Endothelial cell of umbilical vein (primary cell): ENCODE data around the gene CADM4. TPM values are rescaled to one million over a fixed set of nuclear protein-coding genes. Genes with fewer than 3 reads are reported as not detected.
A peak's percentile ranks its signal among the peaks of the same experiment; 100 is the strongest.

Experiments used
- BruUV-seq: library from RNA; stranded (reverse); fragments of 400-500 nt; replicated peaks from 2 replicates; lab custom pipeline; 2021; lab: Mats Ljungman, UMichigan
- CTCF ChIA-PET: fragments of 300-600, 350-600 bp; sonication (Branson Sonifier 250); formaldehyde crosslinking; loops from one replicate; lab custom pipeline; 2021; ENCODE audit warnings: antibody characterized with exemption, inconsistent platforms; lab: Charles Lee
- POLR2A ChIA-PET: fragments of 300-600, 350-600 bp; sonication (Branson Sonifier 250); formaldehyde crosslinking; loops from one replicate; lab custom pipeline; 2021; ENCODE audit warnings: antibody characterized with exemption, inconsistent platforms; lab: Charles Lee
- DNase-seq: peaks from one replicate; pipeline ENCODE4 v3.0.0-alpha.2; 2011; ENCODE audit warnings: low read depth, low spot score
- FAIRE-seq: peaks from 2 replicates; lab custom pipeline; 2011; peaks lifted over from hg19 to GRCh38; lab: Jason Lieb, UNC
- H2AFZ ChIP-seq: 2 replicates; pipeline ENCODE4 v1.6.0; 2012; ENCODE audit warnings: low read depth, low read length, control low read depth, inconsistent platforms
- H3K27ac ChIP-seq: 2 replicates; pipeline ENCODE4 v1.5.1; 2011; ENCODE audit warnings: low read depth, mild to moderate bottlenecking, control low read depth, low read length, moderate library complexity; ENCODE audit not compliant: insufficient read depth
- H3K27me3 ChIP-seq, 2 experiments: 2 replicates each; pipeline versions ENCODE4 v1.6.0 to v1.6.1; 2011; ENCODE audit warnings: low read length in 2 of 2, mixed read lengths in 1 of 2; ENCODE audit not compliant: control insufficient read depth in 2 of 2, insufficient read depth in 2 of 2
- H3K36me3 ChIP-seq, 2 experiments: 2 replicates in 1 of 2; 3 replicates in 1 of 2; pipeline ENCODE4 v1.5.1; 2011; ENCODE audit warnings: low read length in 2 of 2, mild to moderate bottlenecking in 1 of 2, moderate library complexity in 1 of 2; ENCODE audit not compliant: control insufficient read depth in 2 of 2, insufficient read depth in 2 of 2; ENCODE audit errors: extremely low read depth in 1 of 2
- H3K4me1 ChIP-seq: 3 replicates; pipeline ENCODE4 v1.5.1; 2011; ENCODE audit warnings: mild to moderate bottlenecking, low read length; ENCODE audit not compliant: control insufficient read depth, insufficient read depth; ENCODE audit errors: extremely low read depth
- H3K4me2 ChIP-seq: 2 replicates; pipeline ENCODE4 v1.6.1; 2011; ENCODE audit warnings: low read length, control low read depth, mixed read lengths; ENCODE audit not compliant: insufficient read depth
- H3K4me3 ChIP-seq, 3 experiments: fragments of 200-600 bp in 1 of 3; sonication (generic), shearing (Covaris generic) in 1 of 3; replicated peaks in 1 of 3; 2 replicates each; pipeline ENCODE4 v1.5.1; 2011 to 2016; ENCODE audit warnings: control low read depth in 3 of 3, low read length in 3 of 3, mild to moderate bottlenecking in 2 of 3, inconsistent platforms in 1 of 3, low read depth in 1 of 3, moderate library complexity in 1 of 3; ENCODE audit not compliant: insufficient read depth in 1 of 3
- H3K79me2 ChIP-seq: 2 replicates; pipeline ENCODE4 v1.6.0; 2012; ENCODE audit warnings: low read length, inconsistent platforms; ENCODE audit not compliant: control insufficient read depth, insufficient read depth
- H3K9ac ChIP-seq: replicated peaks from 2 replicates; pipeline ENCODE3; 2011; ENCODE audit warnings: low read length, control low read depth; ENCODE audit not compliant: insufficient read depth; ENCODE audit errors: extremely low read depth
- H3K9me1 ChIP-seq: replicated peaks from 3 replicates; pipeline ENCODE4 v1.6.0; 2011; ENCODE audit warnings: mild to moderate bottlenecking, low read length; ENCODE audit not compliant: control insufficient read depth, insufficient read depth; ENCODE audit errors: extremely low read depth
- H3K9me3 ChIP-seq: replicated peaks from 2 replicates; pipeline ENCODE4 v1.5.1; 2012; ENCODE audit warnings: low read length, inconsistent platforms; ENCODE audit not compliant: control insufficient read depth, insufficient read depth
- H4K20me1 ChIP-seq: replicated peaks from 2 replicates; pipeline ENCODE3; 2011; ENCODE audit warnings: mild to moderate bottlenecking, low read length; ENCODE audit not compliant: control insufficient read depth, insufficient read depth; ENCODE audit errors: extremely low read depth
- EZH2 ChIP-seq: IDR thresholded peaks from 2 replicates; pipeline ENCODE4 v1.6.1; 2012; ENCODE audit warnings: borderline replicate concordance, low read depth, mild to moderate bottlenecking, moderate library complexity, low read length, inconsistent platforms; ENCODE audit not compliant: severe bottlenecking
- FOS ChIP-seq: IDR thresholded peaks from 2 replicates; pipeline ENCODE4 v1.6.1; 2011; ENCODE audit warnings: mild to moderate bottlenecking, low read length, moderate library complexity, borderline replicate concordance; ENCODE audit not compliant: insufficient read depth
- GATA2 ChIP-seq: IDR thresholded peaks from 2 replicates; pipeline ENCODE4 v1.7.0; 2011; ENCODE audit warnings: low read depth, mild to moderate bottlenecking, moderate library complexity, mixed read lengths, low read length; ENCODE audit not compliant: insufficient read length, insufficient read depth
- JUN ChIP-seq: IDR thresholded peaks from 2 replicates; pipeline ENCODE4 v1.6.1; 2011; ENCODE audit warnings: borderline replicate concordance, low read depth; ENCODE audit not compliant: insufficient read length, insufficient read depth
- MYC ChIP-seq: IDR thresholded peaks from one replicate; pipeline ENCODE4 v1.6.1; 2011; ENCODE audit warnings: mild to moderate bottlenecking, low read depth, low read length
- POLR2A ChIP-seq: IDR thresholded peaks from 2 replicates; pipeline ENCODE4 v1.6.1; 2012; ENCODE audit warnings: low read depth, mild to moderate bottlenecking, control low read depth, low read length
- POLR2AphosphoS5 ChIP-seq: IDR thresholded peaks from 2 replicates; pipeline ENCODE4 v1.6.1; 2012; ENCODE audit warnings: low read depth, mild to moderate bottlenecking, control low read depth, low read length, moderate library complexity; ENCODE audit not compliant: insufficient read depth
- dilution Hi-C: fragments of 300-500 bp; cut with MboI; formaldehyde crosslinking; loops from one replicate; pipeline ENCODE4 v1.15.0; 2019; ENCODE audit warnings: low sequenced_read_pairs; ENCODE audit not compliant: extremely low pct_ligation_motif_present
- intact Hi-C: fragments of 100-400 bp; cut with micrococcal nuclease; formaldehyde crosslinking; loops from one replicate; pipeline ENCODE4 v1.10.0; 2022
- polyA plus RNA-seq, 4 experiments: library from polyadenylated mRNA; depleted of rRNA in 3 of 4; stranded (reverse) in 3 of 4; unstranded in 1 of 4; fragments of >200 nt; gene quantifications; 2 replicates each; pipeline versions ENCODE4 v1.2.1 to v1.2.3, GENCODE V29; 2011 to 2012; ENCODE audit warnings: missing spikeins in 1 of 4
- total RNA-seq: library from RNA; stranded (reverse); gene quantifications from 2 replicates; pipeline ENCODE4 v1.2.3, GENCODE V29; 2021
- TF ChIP-seq, protein P1 (sequence below), 2 donors: IDR thresholded peaks; 1 replicate in 1 of 2; 2 replicates in 1 of 2; pipeline ENCODE4 v1.5.1; 2011; ENCODE audit warnings: low read length in 2 of 2, mild to moderate bottlenecking in 2 of 2, moderate library complexity in 2 of 2, control low read depth in 1 of 2, inconsistent platforms in 1 of 2, low read depth in 1 of 2; ENCODE audit not compliant: insufficient read depth in 1 of 2; ENCODE audit errors: extremely low read depth in 1 of 2
- TF ChIP-seq, protein P2 (sequence below): IDR thresholded peaks from 2 replicates; pipeline ENCODE4 v1.6.1; 2011; ENCODE audit not compliant: insufficient read depth, insufficient read length

Gene CADM4
- total and polyA plus RNA-seq, 2 donors (not counting 3 experiments of a cell fraction or from before 2014, with no cell fraction given): 5.0 to 7.5 TPM

DNA sequence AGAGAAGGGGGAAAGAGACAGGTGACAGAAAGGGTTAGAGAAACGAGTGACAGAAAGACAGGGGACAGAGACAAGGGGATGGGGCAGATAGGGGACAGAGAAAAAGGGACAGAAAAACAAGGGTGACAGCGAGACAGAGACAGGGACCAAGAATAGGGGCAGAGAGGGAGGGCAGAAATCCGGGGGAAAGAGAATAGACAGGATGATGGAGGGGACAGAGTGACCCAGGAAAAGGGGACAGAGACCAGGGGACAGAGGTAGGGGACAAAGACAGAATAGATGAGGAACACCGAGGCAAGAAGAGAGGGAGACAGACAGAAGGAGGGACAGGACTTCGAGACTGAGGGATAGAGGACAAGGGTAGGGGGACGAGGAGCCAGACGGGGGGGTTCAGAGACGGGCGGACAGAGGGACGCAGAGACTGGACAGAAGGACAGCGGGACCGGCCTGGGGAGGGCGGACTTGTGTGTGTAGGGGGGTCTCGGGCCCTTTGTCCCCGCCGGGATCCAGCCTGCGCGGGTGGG lies 593 bp downstream of the CADM4 start:
- Histone ChIP-seq H3K36me3 (no peaks in the 10 kb centered on the region), H3K4me1 (peaks cover 7% of the 10 kb centered on the region), H3K4me2 (no peak overlapping the region), H3K27ac (no peak overlapping the region), H3K9me1 (no peaks in the 10 kb centered on the region), H2AFZ (peak overlapping the region; percentile 64), H3K9ac (no peak overlapping the region), H4K20me1 (no peaks in the 10 kb centered on the region), H3K79me2 (no peaks in the 10 kb centered on the region), H3K27me3 (peaks cover 15 to 25% of the 10 kb centered on the region in 2 experiments), H3K9me3 (no peaks in the 10 kb centered on the region), H3K4me3 (peak overlapping the region in 2 of 3 experiments; percentile 10 to 35)
- CTCF ChIA-PET: no interaction called here
- intact Hi-C loops (no loop called here), dilution Hi-C loops (no loop called here)
- FAIRE-seq: no peak
- no TSS peak for BruUV-seq
- TF ChIP-seq GATA2: no peak
- TF ChIP-seq EZH2: peak; percentile 85
- no peak for TF ChIP-seq MYC
- POLR2A ChIA-PET: no interaction called here
- no peak for DNase-seq

DNA sequence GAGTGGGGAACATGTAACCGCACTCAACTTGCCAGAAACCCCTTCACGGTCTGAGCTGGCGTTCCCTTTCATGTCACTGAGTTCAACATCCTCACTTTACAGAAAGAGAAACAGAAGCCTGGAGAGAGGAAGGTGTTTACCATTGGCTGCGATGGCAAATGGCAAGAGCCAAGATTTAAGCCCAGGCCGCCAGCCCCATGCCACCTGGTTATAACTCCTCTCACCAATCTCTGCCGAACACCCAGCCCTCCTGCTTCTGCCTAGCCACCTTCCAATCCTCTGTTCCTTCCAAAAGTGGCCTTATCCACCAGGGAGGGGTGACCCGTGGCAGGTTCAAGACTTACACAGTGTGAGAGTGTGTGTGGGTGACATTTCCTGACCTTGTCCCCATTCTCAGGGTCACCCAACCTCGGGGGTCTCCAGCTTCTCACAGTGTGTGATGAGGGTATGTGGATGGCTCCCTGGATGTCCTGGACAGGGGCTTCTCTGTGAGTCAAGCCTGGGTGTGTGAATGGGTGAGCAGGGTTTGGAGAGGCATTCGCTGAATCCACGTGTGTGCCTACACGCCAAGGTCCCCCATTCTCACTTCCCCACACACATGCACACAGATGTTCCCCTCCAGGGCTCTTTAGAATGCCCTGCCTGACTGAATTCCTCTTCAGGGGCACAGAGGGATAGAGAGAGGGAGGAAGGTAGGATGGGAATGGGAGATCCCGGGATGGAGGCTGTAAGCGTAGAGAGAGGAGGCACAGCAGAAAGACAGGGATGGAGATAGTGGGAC lies 1.2 kb downstream of the CADM4 start:
- TSS peak; percentile 57 for BruUV-seq
- dilution Hi-C loops (no loop called here), intact Hi-C loops (no loop called here)
- no peaks in the 10 kb centered on the region for H4K20me1 ChIP-seq
- no peak overlapping the region for H3K4me3 ChIP-seq
- ChIA-PET CTCF (no interaction called here), POLR2A (no interaction called here)
- H3K9me3 ChIP-seq: no peaks in the 10 kb centered on the region
- TF ChIP-seq, protein P1, sequence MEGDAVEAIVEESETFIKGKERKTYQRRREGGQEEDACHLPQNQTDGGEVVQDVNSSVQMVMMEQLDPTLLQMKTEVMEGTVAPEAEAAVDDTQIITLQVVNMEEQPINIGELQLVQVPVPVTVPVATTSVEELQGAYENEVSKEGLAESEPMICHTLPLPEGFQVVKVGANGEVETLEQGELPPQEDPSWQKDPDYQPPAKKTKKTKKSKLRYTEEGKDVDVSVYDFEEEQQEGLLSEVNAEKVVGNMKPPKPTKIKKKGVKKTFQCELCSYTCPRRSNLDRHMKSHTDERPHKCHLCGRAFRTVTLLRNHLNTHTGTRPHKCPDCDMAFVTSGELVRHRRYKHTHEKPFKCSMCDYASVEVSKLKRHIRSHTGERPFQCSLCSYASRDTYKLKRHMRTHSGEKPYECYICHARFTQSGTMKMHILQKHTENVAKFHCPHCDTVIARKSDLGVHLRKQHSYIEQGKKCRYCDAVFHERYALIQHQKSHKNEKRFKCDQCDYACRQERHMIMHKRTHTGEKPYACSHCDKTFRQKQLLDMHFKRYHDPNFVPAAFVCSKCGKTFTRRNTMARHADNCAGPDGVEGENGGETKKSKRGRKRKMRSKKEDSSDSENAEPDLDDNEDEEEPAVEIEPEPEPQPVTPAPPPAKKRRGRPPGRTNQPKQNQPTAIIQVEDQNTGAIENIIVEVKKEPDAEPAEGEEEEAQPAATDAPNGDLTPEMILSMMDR (IDR thresholded peaks at IDR 0.05; ENCODE audit: extremely low read depth in 1 of 2, insufficient read depth in 1 of 2, low read depth in 1 of 2, low read length in 2 of 2): no peak
- no peak for TF ChIP-seq GATA2
- TF ChIP-seq, protein P2, sequence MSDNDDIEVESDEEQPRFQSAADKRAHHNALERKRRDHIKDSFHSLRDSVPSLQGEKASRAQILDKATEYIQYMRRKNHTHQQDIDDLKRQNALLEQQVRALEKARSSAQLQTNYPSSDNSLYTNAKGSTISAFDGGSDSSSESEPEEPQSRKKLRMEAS: no peak
- TF ChIP-seq JUN: no peak
- TF ChIP-seq MYC: no peak
- no peak for TF ChIP-seq FOS
- TF ChIP-seq POLR2A: no peak
- no peak for TF ChIP-seq EZH2
- TF ChIP-seq POLR2AphosphoS5: no peak
- DNase-seq (no peak), FAIRE-seq (no peak)
- H3K79me2 ChIP-seq: no peaks in the 10 kb centered on the region
- peaks cover 7% of the 10 kb centered on the region for H3K4me1 ChIP-seq
- H3K27me3 ChIP-seq: peaks cover 15 to 25% of the 10 kb centered on the region in 2 experiments
- no peak overlapping the region for H3K27ac ChIP-seq
- H3K4me2 ChIP-seq: no peak overlapping the region
- no peak overlapping the region for H2AFZ ChIP-seq
- no peaks in the 10 kb centered on the region for H3K9me1 ChIP-seq
- no peaks in the 10 kb centered on the region for H3K36me3 ChIP-seq
- no peak overlapping the region for H3K9ac ChIP-seq
